ENCODE data around the gene MAN1B1.
"Not testable (repeated sequence)": the region's sequence is repeated elsewhere in the genome, so short reads cannot be mapped to it uniquely, and the experiment has no call there.

- not testable (repeated sequence) for TF ChIP-seq EZH2phosphoT487 (IDR thresholded peaks at IDR 0.05; ENCODE audit: low read length); EZH2 (optimal IDR thresholded peaks at IDR 0.05; ENCODE audit: low read depth, low read length); CTCF (IDR thresholded peaks at IDR 0.05; ENCODE audit: low read length)
Measured at GRCh38 chr9:137121927-137122795, 35.4 kb downstream of the MAN1B1 start.

Measured in MM.1S (cell line).